IMR-90 (cell line): ENCODE data around the gene HECW1. TPM values are rescaled to one million over a fixed set of nuclear protein-coding genes. Genes with fewer than 3 reads are reported as not detected.

Experiments used
- ATAC-seq: fragments of 200-7000 bp; cut with Tn5 transposase; 2 replicates; pipeline ENCODE4 v1.9.1; 2020; ENCODE audit warnings: low read depth, mild to moderate bottlenecking, moderate library complexity
- BruUV-seq: library from RNA; stranded (reverse); fragments of 400-500 nt; replicated peaks from 2 replicates; lab custom pipeline; 2021; lab: Mats Ljungman, UMichigan
- CTCF ChIA-PET: fragments of 300-600 bp; formaldehyde crosslinking; extraction: SDS; loops from one replicate; lab custom pipeline; 2021; ENCODE audit warnings: antibody characterized with exemption; lab: Yijun Ruan, JAX
- POLR2A ChIA-PET: fragments of 300-600 bp; sonication (Branson Sonifier 250); formaldehyde crosslinking; loops from one replicate; lab custom pipeline; 2022; ENCODE audit warnings: antibody characterized with exemption; ENCODE audit not compliant: unreplicated experiment; lab: Charles Lee
- DNase-seq: peaks from one replicate; pipeline ENCODE4 v3.0.0; 2013
- H2AFZ ChIP-seq: replicated peaks from 2 replicates; pipeline ENCODE3; 2013; ENCODE audit warnings: low read length, mild to moderate bottlenecking; ENCODE audit not compliant: poor library complexity
- H2AK5ac ChIP-seq: 2 replicates; pipeline ENCODE4 v1.6.1; 2013; ENCODE audit warnings: low read depth, low read length, inconsistent platforms
- H2AK9ac ChIP-seq: replicated peaks from 2 replicates; pipeline ENCODE3; 2013; ENCODE audit warnings: mild to moderate bottlenecking, low read depth, low read length, moderate library complexity; ENCODE audit not compliant: poor library complexity
- H2BK120ac ChIP-seq: 2 replicates; pipeline ENCODE4 v1.6.1; 2013; ENCODE audit warnings: low read depth, low read length, inconsistent platforms
- H2BK15ac ChIP-seq: 3 replicates; pipeline ENCODE4 v1.6.1; 2013; ENCODE audit warnings: low read depth, low read length, inconsistent platforms
- H2BK20ac ChIP-seq: 2 replicates; pipeline ENCODE4 v1.6.1; 2013; ENCODE audit warnings: low read depth, mild to moderate bottlenecking, inconsistent platforms, low read length, moderate library complexity
- H2BK5ac ChIP-seq: 2 replicates; pipeline ENCODE4 v1.6.1; 2013; ENCODE audit warnings: mild to moderate bottlenecking, low read depth, low read length, inconsistent platforms; ENCODE audit not compliant: poor library complexity, severe bottlenecking
- H3K14ac ChIP-seq: replicated peaks from 2 replicates; pipeline ENCODE4 v1.6.1; 2013; ENCODE audit warnings: low read depth, low read length, inconsistent platforms
- H3K18ac ChIP-seq: 2 replicates; pipeline ENCODE4 v1.6.1; 2013; ENCODE audit warnings: low read depth, low read length, control low read depth
- H3K23ac ChIP-seq: 2 replicates; pipeline ENCODE4 v1.6.1; 2013; ENCODE audit warnings: low read depth, low read length, inconsistent platforms
- H3K27ac ChIP-seq: 2 replicates; pipeline ENCODE4 v1.5.1; 2013; ENCODE audit warnings: mild to moderate bottlenecking, control low read depth, low read length; ENCODE audit not compliant: insufficient read depth
- H3K27me3 ChIP-seq: 2 replicates; pipeline ENCODE4 v1.6.1; 2013; ENCODE audit warnings: low read length; ENCODE audit not compliant: control insufficient read depth, insufficient read depth
- H3K36me3 ChIP-seq: 2 replicates; pipeline ENCODE4 v1.6.1; 2013; ENCODE audit warnings: low read length, mixed read lengths; ENCODE audit not compliant: control insufficient read depth, insufficient read depth
- H3K4ac ChIP-seq: 2 replicates; pipeline ENCODE4 v1.6.1; 2013; ENCODE audit warnings: low read depth, low read length, inconsistent platforms
- H3K4me1 ChIP-seq: 2 replicates; pipeline ENCODE4 v1.6.1; 2013; ENCODE audit warnings: low read length, mixed read lengths; ENCODE audit not compliant: control insufficient read depth, insufficient read depth
- H3K4me2 ChIP-seq: 2 replicates; pipeline ENCODE4 v1.6.1; 2013; ENCODE audit warnings: low read depth, mild to moderate bottlenecking, control low read depth, low read length, moderate library complexity
- H3K4me3 ChIP-seq: 2 replicates; pipeline ENCODE4 v1.5.1; 2013; ENCODE audit warnings: low read depth, mild to moderate bottlenecking, control low read depth, low read length, moderate library complexity; ENCODE audit not compliant: insufficient read depth
- H3K56ac ChIP-seq: 2 replicates; pipeline ENCODE4 v1.6.1; 2013; ENCODE audit warnings: low read length, inconsistent platforms; ENCODE audit not compliant: insufficient read depth; ENCODE audit errors: extremely low read depth
- H3K79me1 ChIP-seq, 2 experiments: 2 replicates each; pipeline ENCODE4 v1.6.1; 2013; ENCODE audit warnings: low read length in 2 of 2, inconsistent platforms in 1 of 2, low read depth in 1 of 2
- H3K9ac ChIP-seq: 2 replicates; pipeline ENCODE4 v1.6.1; 2013; ENCODE audit warnings: low read depth, low read length, control low read depth
- H3K9me1 ChIP-seq: 2 replicates; pipeline ENCODE4 v1.6.1; 2013; ENCODE audit warnings: low read length, inconsistent platforms; ENCODE audit not compliant: insufficient read depth
- H3K9me3 ChIP-seq: 2 replicates; pipeline ENCODE4 v1.6.1; 2013; ENCODE audit warnings: low read length; ENCODE audit not compliant: control insufficient read depth, insufficient read depth
- H4K20me1 ChIP-seq: 2 replicates; pipeline ENCODE4 v1.6.1; 2013; ENCODE audit warnings: low read length, inconsistent platforms; ENCODE audit not compliant: insufficient read depth
- H4K5ac ChIP-seq: 2 replicates; pipeline ENCODE4 v1.6.1; 2013; ENCODE audit warnings: mild to moderate bottlenecking, low read depth, low read length, control low read depth
- H4K8ac ChIP-seq, 2 experiments: 2 replicates each; pipeline ENCODE4 v1.6.1; 2013; ENCODE audit warnings: low read depth in 2 of 2, low read length in 2 of 2, control low read depth in 1 of 2, inconsistent platforms in 1 of 2
- H4K91ac ChIP-seq: 2 replicates; pipeline ENCODE4 v1.6.1; 2013; ENCODE audit warnings: low read depth, low read length, inconsistent platforms; ENCODE audit not compliant: insufficient read depth
- CHD1 ChIP-seq: IDR thresholded peaks from 2 replicates; pipeline ENCODE4 v1.6.1; 2012; ENCODE audit warnings: low read depth, low read length, improper control_type of control experiment
- FOS ChIP-seq: fragments of 150-350 bp; IDR thresholded peaks from 2 replicates; pipeline ENCODE4 v1.6.1; 2016; ENCODE audit warnings: low read depth, low read length
- WGBS, 2 experiments: methylation state at CpG; one replicate each; pipeline versions ENCODE4 v1.1.5 to v1.1.7; 2013; ENCODE audit warnings: missing lambda C conversion rate in 2 of 2; ENCODE audit not compliant: insufficient read length in 1 of 2; ENCODE audit errors: extremely low coverage in 2 of 2; 5-methylcytosine and 5-hydroxymethylcytosine counted together
- dilution Hi-C: fragments of 300-500 bp; cut with HindIII; formaldehyde crosslinking; loops from one replicate; pipeline ENCODE4 v1.14.3; 2018; ENCODE audit warnings: low sequenced_read_pairs; ENCODE audit not compliant: unreplicated experiment
- in situ Hi-C: fragments of 300-500 bp; cut with MboI; formaldehyde crosslinking; loops from 3 replicates; pipeline ENCODE4 v1.14.3; 2019; ENCODE audit warnings: low sequenced_read_pairs, inconsistent platforms, mixed read lengths
- intact Hi-C: fragments of 100-400 bp; cut with micrococcal nuclease; formaldehyde crosslinking; loops from 2 replicates; pipeline ENCODE4 v1.10.0; 2022
- polyA plus RNA-seq, 3 experiments: library from polyadenylated mRNA; depleted of rRNA; stranded (reverse); fragments of >200 nt; gene quantifications; 2 replicates each; pipeline ENCODE4 v1.2.3, GENCODE V29; 2012; ENCODE audit warnings: low replicate concordance in 1 of 3
- total RNA-seq: library from RNA; depleted of rRNA; stranded (reverse); fragments of >200 nt; gene quantifications from 2 replicates; pipeline ENCODE4 v1.2.3, GENCODE V29; 2012
- TF ChIP-seq, protein P1 (sequence below): conservative IDR thresholded peaks from 2 replicates; pipeline ENCODE4 v1.5.1; 2012; ENCODE audit warnings: mild to moderate bottlenecking, low read depth, low read length, improper control_type of control experiment
- TF ChIP-seq, protein P2 (sequence below): fragments of 150-350 bp; IDR thresholded peaks from 2 replicates; pipeline ENCODE4 v1.6.1; 2016; ENCODE audit warnings: low read depth, mild to moderate bottlenecking, low read length, moderate library complexity, borderline replicate concordance

HECW1 gene
- total and polyA plus RNA-seq, 2 of the 4 experiments (the other 2 are of a cell fraction) = 0.56 to 1.3 TPM

DNA sequence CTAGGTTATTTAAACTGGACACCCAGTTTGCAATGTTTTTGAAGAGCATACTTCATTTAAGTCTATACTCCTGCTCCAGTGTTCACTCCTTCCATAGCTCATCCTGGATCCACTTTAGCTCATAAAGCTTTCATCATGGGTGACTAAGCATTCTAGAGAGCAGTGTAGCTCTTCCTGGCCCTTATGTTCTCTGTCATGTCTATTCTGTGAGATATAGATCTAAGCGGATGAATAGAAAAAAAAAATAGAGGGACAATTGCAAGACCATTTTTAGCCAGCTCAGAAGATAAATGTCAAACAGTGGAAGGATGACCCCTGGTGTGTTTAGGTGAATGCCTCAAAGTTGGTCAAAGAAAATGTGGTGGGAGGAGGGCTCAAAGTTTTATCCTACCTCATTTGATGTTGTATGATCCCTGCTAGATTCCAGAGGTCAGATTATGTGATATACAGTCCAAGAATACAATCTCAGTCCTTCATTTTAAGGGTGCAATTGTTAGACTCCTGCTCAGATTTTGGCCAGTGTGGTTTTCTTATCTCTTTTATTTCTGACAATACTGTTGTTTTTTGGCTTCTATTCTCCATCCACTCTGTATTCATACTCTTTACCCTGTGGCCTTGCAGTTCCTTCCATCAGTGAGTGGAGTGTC lies 7.5 kb upstream of the HECW1 start:
- no peak overlapping the region for H3K4ac ChIP-seq
- H2BK15ac ChIP-seq = no peak overlapping the region
- H3K4me2 ChIP-seq = no peak overlapping the region
- no peaks in the 10 kb centered on the region for H3K79me1 ChIP-seq
- intact Hi-C loops (loop anchor here (5.0 kb wide), 1 partner anchor 163 kb away; no protein-coding TSS in a partner anchor), in situ Hi-C loops (no loop called here), dilution Hi-C loops (no loop called here)
- H3K18ac ChIP-seq = no peak overlapping the region
- H3K9me3 ChIP-seq = no peaks in the 10 kb centered on the region
- H2AK9ac ChIP-seq = no peak overlapping the region
- no peaks in the 10 kb centered on the region for H3K4me1 ChIP-seq
- H2AK5ac ChIP-seq = no peak overlapping the region
- TF ChIP-seq CHD1 (no peak), FOS (no peak)
- TF ChIP-seq, protein P1, sequence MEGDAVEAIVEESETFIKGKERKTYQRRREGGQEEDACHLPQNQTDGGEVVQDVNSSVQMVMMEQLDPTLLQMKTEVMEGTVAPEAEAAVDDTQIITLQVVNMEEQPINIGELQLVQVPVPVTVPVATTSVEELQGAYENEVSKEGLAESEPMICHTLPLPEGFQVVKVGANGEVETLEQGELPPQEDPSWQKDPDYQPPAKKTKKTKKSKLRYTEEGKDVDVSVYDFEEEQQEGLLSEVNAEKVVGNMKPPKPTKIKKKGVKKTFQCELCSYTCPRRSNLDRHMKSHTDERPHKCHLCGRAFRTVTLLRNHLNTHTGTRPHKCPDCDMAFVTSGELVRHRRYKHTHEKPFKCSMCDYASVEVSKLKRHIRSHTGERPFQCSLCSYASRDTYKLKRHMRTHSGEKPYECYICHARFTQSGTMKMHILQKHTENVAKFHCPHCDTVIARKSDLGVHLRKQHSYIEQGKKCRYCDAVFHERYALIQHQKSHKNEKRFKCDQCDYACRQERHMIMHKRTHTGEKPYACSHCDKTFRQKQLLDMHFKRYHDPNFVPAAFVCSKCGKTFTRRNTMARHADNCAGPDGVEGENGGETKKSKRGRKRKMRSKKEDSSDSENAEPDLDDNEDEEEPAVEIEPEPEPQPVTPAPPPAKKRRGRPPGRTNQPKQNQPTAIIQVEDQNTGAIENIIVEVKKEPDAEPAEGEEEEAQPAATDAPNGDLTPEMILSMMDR = no peak
- TF ChIP-seq, protein P2, sequence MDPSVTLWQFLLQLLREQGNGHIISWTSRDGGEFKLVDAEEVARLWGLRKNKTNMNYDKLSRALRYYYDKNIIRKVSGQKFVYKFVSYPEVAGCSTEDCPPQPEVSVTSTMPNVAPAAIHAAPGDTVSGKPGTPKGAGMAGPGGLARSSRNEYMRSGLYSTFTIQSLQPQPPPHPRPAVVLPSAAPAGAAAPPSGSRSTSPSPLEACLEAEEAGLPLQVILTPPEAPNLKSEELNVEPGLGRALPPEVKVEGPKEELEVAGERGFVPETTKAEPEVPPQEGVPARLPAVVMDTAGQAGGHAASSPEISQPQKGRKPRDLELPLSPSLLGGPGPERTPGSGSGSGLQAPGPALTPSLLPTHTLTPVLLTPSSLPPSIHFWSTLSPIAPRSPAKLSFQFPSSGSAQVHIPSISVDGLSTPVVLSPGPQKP = no peak
- no peaks in the 10 kb centered on the region for H4K20me1 ChIP-seq
- H3K9ac ChIP-seq = no peak overlapping the region
- no peak overlapping the region for H3K23ac ChIP-seq
- no TSS peak for BruUV-seq
- no peak overlapping the region for H4K91ac ChIP-seq
- ATAC-seq (no peak), DNase-seq (no peak)
- no CpG with 5 or more reads among the region's 1 CpG for WGBS, 2 experiments
- H4K5ac ChIP-seq = no peak overlapping the region
- no peak overlapping the region for H2AFZ ChIP-seq
- ChIA-PET POLR2A (no interaction called here), CTCF (no interaction called here)
- no peak overlapping the region for H2BK120ac ChIP-seq
- no peak overlapping the region for H3K4me3 ChIP-seq
- no peaks in the 10 kb centered on the region for H3K9me1 ChIP-seq
- no peak overlapping the region for H2BK5ac ChIP-seq
- H3K27ac ChIP-seq = no peak overlapping the region
- H2BK20ac ChIP-seq = no peak overlapping the region
- H3K36me3 ChIP-seq = no peaks in the 10 kb centered on the region
- H3K56ac ChIP-seq = no peak overlapping the region
- H3K27me3 ChIP-seq = peaks cover 7% of the 10 kb centered on the region
- no peak overlapping the region for H3K14ac ChIP-seq
- no peak overlapping the region for H4K8ac ChIP-seq
